DND-41 (cell line): ENCODE results near the gene IGSF9B.

Experiments
- ATAC-seq: fragments of 200-7000 bp; cut with Tn5 transposase; 3 replicates; pipeline ENCODE4 v1.9.1; 2021; ENCODE audit warnings: low read depth; ENCODE audit not compliant: insufficient read depth
- DNase-seq: peaks from one replicate; pipeline ENCODE4 v3.0.0-alpha.2; 2020
- H2AFZ ChIP-seq: 2 replicates; pipeline ENCODE4 v1.6.0; 2012; ENCODE audit warnings: low read depth, low read length
- H3K27ac ChIP-seq: 2 replicates; pipeline ENCODE4 v1.5.1; 2012; ENCODE audit warnings: low read length, inconsistent platforms
- H3K27me3 ChIP-seq: fragments of 200-600 bp; sonication (generic); 2 replicates; pipeline ENCODE4 v1.6.0; 2012; ENCODE audit warnings: low read length, mild to moderate bottlenecking, inconsistent platforms; ENCODE audit not compliant: insufficient read depth, poor library complexity
- H3K36me3 ChIP-seq: 2 replicates; pipeline ENCODE4 v1.5.1; 2012; ENCODE audit warnings: low read length, inconsistent platforms; ENCODE audit not compliant: insufficient read depth
- H3K4me1 ChIP-seq: 2 replicates; pipeline ENCODE4 v1.5.1; 2012; ENCODE audit warnings: mild to moderate bottlenecking, low read length; ENCODE audit not compliant: insufficient read depth
- H3K4me2 ChIP-seq: 2 replicates; pipeline ENCODE4 v1.6.0; 2012; ENCODE audit warnings: mild to moderate bottlenecking, moderate library complexity, low read length, inconsistent platforms; ENCODE audit not compliant: insufficient read depth
- H3K4me3 ChIP-seq, 2 experiments: fragments of 200-600 bp in 1 of 2; shearing (Covaris generic) in 1 of 2; 2 replicates each; pipeline ENCODE4 v1.5.1; 2012 to 2016; ENCODE audit warnings: inconsistent platforms in 2 of 2, low read length in 2 of 2, mild to moderate bottlenecking in 2 of 2, low read depth in 1 of 2, moderate library complexity in 1 of 2
- H3K79me2 ChIP-seq: 2 replicates; pipeline ENCODE4 v1.6.0; 2012; ENCODE audit warnings: low read length, inconsistent platforms; ENCODE audit not compliant: insufficient read depth
- H3K9ac ChIP-seq: 2 replicates; pipeline ENCODE4 v1.6.0; 2012; ENCODE audit warnings: low read depth, mild to moderate bottlenecking, inconsistent platforms, low read length, moderate library complexity
- H3K9me3 ChIP-seq: 2 replicates; pipeline ENCODE4 v1.5.1; 2012; ENCODE audit warnings: low read length, moderate library complexity, mild to moderate bottlenecking, inconsistent platforms; ENCODE audit not compliant: insufficient read depth, severe bottlenecking
- H4K20me1 ChIP-seq: 2 replicates; pipeline ENCODE4 v1.6.0; 2012; ENCODE audit warnings: low read length; ENCODE audit not compliant: insufficient read depth
- EZH2 ChIP-seq: IDR thresholded peaks from 3 replicates; pipeline ENCODE4 v1.6.1; 2012; ENCODE audit warnings: borderline replicate concordance, low read depth, mild to moderate bottlenecking, moderate library complexity, low read length, inconsistent platforms; ENCODE audit not compliant: severe bottlenecking
- TF ChIP-seq, protein P1 (sequence below): IDR thresholded peaks from 2 replicates; pipeline ENCODE4 v1.5.1; 2012; ENCODE audit warnings: borderline replicate concordance, low read length, moderate library complexity, mild to moderate bottlenecking; ENCODE audit not compliant: poor library complexity, severe bottlenecking; ENCODE audit errors: extremely low read depth

IGSF9B gene

GRCh38 chr11:133969112-133969511 lies 12.3 kb upstream of the IGSF9B start:
- no peak for ATAC-seq
- TF ChIP-seq, protein P1, sequence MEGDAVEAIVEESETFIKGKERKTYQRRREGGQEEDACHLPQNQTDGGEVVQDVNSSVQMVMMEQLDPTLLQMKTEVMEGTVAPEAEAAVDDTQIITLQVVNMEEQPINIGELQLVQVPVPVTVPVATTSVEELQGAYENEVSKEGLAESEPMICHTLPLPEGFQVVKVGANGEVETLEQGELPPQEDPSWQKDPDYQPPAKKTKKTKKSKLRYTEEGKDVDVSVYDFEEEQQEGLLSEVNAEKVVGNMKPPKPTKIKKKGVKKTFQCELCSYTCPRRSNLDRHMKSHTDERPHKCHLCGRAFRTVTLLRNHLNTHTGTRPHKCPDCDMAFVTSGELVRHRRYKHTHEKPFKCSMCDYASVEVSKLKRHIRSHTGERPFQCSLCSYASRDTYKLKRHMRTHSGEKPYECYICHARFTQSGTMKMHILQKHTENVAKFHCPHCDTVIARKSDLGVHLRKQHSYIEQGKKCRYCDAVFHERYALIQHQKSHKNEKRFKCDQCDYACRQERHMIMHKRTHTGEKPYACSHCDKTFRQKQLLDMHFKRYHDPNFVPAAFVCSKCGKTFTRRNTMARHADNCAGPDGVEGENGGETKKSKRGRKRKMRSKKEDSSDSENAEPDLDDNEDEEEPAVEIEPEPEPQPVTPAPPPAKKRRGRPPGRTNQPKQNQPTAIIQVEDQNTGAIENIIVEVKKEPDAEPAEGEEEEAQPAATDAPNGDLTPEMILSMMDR = no peak
- no peak for TF ChIP-seq EZH2

GRCh38 chr11:133968300-133968699 lies 11.5 kb upstream of the IGSF9B start:
- Histone ChIP-seq H3K36me3 (no peaks in the 10 kb centered on the region), H3K27ac (no peak overlapping the region), H3K4me1 (no peaks in the 10 kb centered on the region), H3K9me3 (no peaks in the 10 kb centered on the region), H3K79me2 (no peaks in the 10 kb centered on the region), H3K4me2 (no peak overlapping the region), H3K27me3 (peaks cover 16% of the 10 kb centered on the region), H2AFZ (no peak overlapping the region), H4K20me1 (peaks cover 5% of the 10 kb centered on the region; the same call in 1 of the 2 replicates), H3K9ac (no peak overlapping the region), H3K4me3 (no peak overlapping the region)
- peak; percentile 57; the same call in 2 of the 3 replicates for ATAC-seq
- peak; percentile 29 for DNase-seq
- no peak for TF ChIP-seq EZH2
- TF ChIP-seq, protein P1 = no peak

More at GRCh38 chr11:133969112-133969511, 12.3 kb upstream of the IGSF9B start:
- Histone ChIP-seq H3K27me3 (peaks cover 16% of the 10 kb centered on the region), H3K4me2 (no peak overlapping the region), H3K9me3 (no peaks in the 10 kb centered on the region), H3K4me3 (no peak overlapping the region), H3K4me1 (no peaks in the 10 kb centered on the region), H3K79me2 (no peaks in the 10 kb centered on the region), H2AFZ (no peak overlapping the region), H3K27ac (no peak overlapping the region), H3K36me3 (no peaks in the 10 kb centered on the region), H3K9ac (no peak overlapping the region), H4K20me1 (peaks cover 5% of the 10 kb centered on the region; the same call in 1 of the 2 replicates)
- DNase-seq = no peak

DNA sequence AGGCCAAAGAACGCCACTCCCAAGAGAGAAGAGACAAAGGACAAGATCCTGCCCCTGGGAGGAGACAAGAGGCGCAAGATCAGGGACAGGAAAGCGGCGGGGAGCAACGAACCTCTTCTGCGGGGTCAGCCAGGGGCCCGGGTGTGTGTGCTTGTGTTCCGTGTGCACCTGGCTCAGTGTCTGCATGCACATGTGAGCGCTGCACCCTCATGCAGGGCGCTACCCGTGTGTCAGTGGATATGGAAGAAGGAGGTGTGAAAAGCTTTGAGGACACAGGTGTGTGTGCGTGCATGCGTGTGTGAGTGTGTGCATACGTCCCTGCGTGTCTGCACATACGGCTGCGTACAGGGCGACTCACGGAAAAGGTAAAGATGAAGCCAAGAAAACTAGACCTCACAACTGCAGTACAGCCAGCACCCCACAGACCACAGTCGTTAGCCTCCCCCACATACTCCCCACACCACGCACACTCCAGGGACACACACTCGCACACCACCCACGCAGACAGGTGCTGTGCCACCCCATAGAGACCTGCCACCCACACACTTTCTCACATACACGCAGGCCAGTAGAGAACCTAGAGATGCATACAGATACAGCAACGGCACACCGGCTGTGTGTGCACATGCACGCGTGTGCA lies 11.0 kb upstream of the IGSF9B start:
- TF ChIP-seq, protein P1 = no peak
- no peak for TF ChIP-seq EZH2
- peaks cover 16% of the 10 kb centered on the region for H3K27me3 ChIP-seq
- H2AFZ ChIP-seq = no peak overlapping the region
- no peak overlapping the region for H3K4me3 ChIP-seq
- H3K36me3 ChIP-seq = no peaks in the 10 kb centered on the region
- no peak overlapping the region for H3K4me2 ChIP-seq
- no peaks in the 10 kb centered on the region for H3K79me2 ChIP-seq
- peaks cover 5% of the 10 kb centered on the region; the same call in 1 of the 2 replicates for H4K20me1 ChIP-seq
- H3K9me3 ChIP-seq = no peaks in the 10 kb centered on the region
- DNase-seq = no peak
- no peak for ATAC-seq
- no peaks in the 10 kb centered on the region for H3K4me1 ChIP-seq
- no peak overlapping the region for H3K9ac ChIP-seq
- H3K27ac ChIP-seq = no peak overlapping the region
